Endothelial cell of umbilical vein (primary cell): ENCODE results near the gene REC8. TPM values are rescaled to one million over a fixed set of nuclear protein-coding genes. Genes with fewer than 3 reads are reported as not detected.

ENCODE experiments used
- BruUV-seq: library from RNA; stranded (reverse); fragments of 400-500 nt; replicated peaks from 2 replicates; lab custom pipeline; 2021; lab: Mats Ljungman, UMichigan
- CTCF ChIA-PET: fragments of 300-600, 350-600 bp; sonication (Branson Sonifier 250); formaldehyde crosslinking; loops from one replicate; lab custom pipeline; 2021; ENCODE audit warnings: antibody characterized with exemption, inconsistent platforms; lab: Charles Lee
- POLR2A ChIA-PET: fragments of 300-600, 350-600 bp; sonication (Branson Sonifier 250); formaldehyde crosslinking; loops from one replicate; lab custom pipeline; 2021; ENCODE audit warnings: antibody characterized with exemption, inconsistent platforms; lab: Charles Lee
- DNase-seq: peaks from one replicate; pipeline ENCODE4 v3.0.0-alpha.2; 2011; ENCODE audit warnings: low read depth, low spot score
- FAIRE-seq: peaks from 2 replicates; lab custom pipeline; 2011; peaks lifted over from hg19 to GRCh38; lab: Jason Lieb, UNC
- H2AFZ ChIP-seq: 2 replicates; pipeline ENCODE4 v1.6.0; 2012; ENCODE audit warnings: low read depth, low read length, control low read depth, inconsistent platforms
- H3K27ac ChIP-seq: 2 replicates; pipeline ENCODE4 v1.5.1; 2011; ENCODE audit warnings: low read depth, mild to moderate bottlenecking, control low read depth, low read length, moderate library complexity; ENCODE audit not compliant: insufficient read depth
- H3K27me3 ChIP-seq, 2 experiments: 2 replicates each; pipeline versions ENCODE4 v1.6.0 to v1.6.1; 2011; ENCODE audit warnings: low read length in 2 of 2, mixed read lengths in 1 of 2; ENCODE audit not compliant: control insufficient read depth in 2 of 2, insufficient read depth in 2 of 2
- H3K36me3 ChIP-seq, 2 experiments: 2 replicates in 1 of 2; 3 replicates in 1 of 2; pipeline ENCODE4 v1.5.1; 2011; ENCODE audit warnings: low read length in 2 of 2, mild to moderate bottlenecking in 1 of 2, moderate library complexity in 1 of 2; ENCODE audit not compliant: control insufficient read depth in 2 of 2, insufficient read depth in 2 of 2; ENCODE audit errors: extremely low read depth in 1 of 2
- H3K4me1 ChIP-seq: 3 replicates; pipeline ENCODE4 v1.5.1; 2011; ENCODE audit warnings: mild to moderate bottlenecking, low read length; ENCODE audit not compliant: control insufficient read depth, insufficient read depth; ENCODE audit errors: extremely low read depth
- H3K4me2 ChIP-seq: 2 replicates; pipeline ENCODE4 v1.6.1; 2011; ENCODE audit warnings: low read length, control low read depth, mixed read lengths; ENCODE audit not compliant: insufficient read depth
- H3K4me3 ChIP-seq, 3 experiments: fragments of 200-600 bp in 1 of 3; sonication (generic), shearing (Covaris generic) in 1 of 3; replicated peaks in 1 of 3; 2 replicates each; pipeline ENCODE4 v1.5.1; 2011 to 2016; ENCODE audit warnings: control low read depth in 3 of 3, low read length in 3 of 3, mild to moderate bottlenecking in 2 of 3, inconsistent platforms in 1 of 3, low read depth in 1 of 3, moderate library complexity in 1 of 3; ENCODE audit not compliant: insufficient read depth in 1 of 3
- H3K79me2 ChIP-seq: 2 replicates; pipeline ENCODE4 v1.6.0; 2012; ENCODE audit warnings: low read length, inconsistent platforms; ENCODE audit not compliant: control insufficient read depth, insufficient read depth
- H3K9ac ChIP-seq: replicated peaks from 2 replicates; pipeline ENCODE3; 2011; ENCODE audit warnings: low read length, control low read depth; ENCODE audit not compliant: insufficient read depth; ENCODE audit errors: extremely low read depth
- H3K9me1 ChIP-seq: replicated peaks from 3 replicates; pipeline ENCODE4 v1.6.0; 2011; ENCODE audit warnings: mild to moderate bottlenecking, low read length; ENCODE audit not compliant: control insufficient read depth, insufficient read depth; ENCODE audit errors: extremely low read depth
- H3K9me3 ChIP-seq: replicated peaks from 2 replicates; pipeline ENCODE4 v1.5.1; 2012; ENCODE audit warnings: low read length, inconsistent platforms; ENCODE audit not compliant: control insufficient read depth, insufficient read depth
- H4K20me1 ChIP-seq: replicated peaks from 2 replicates; pipeline ENCODE3; 2011; ENCODE audit warnings: mild to moderate bottlenecking, low read length; ENCODE audit not compliant: control insufficient read depth, insufficient read depth; ENCODE audit errors: extremely low read depth
- EZH2 ChIP-seq: IDR thresholded peaks from 2 replicates; pipeline ENCODE4 v1.6.1; 2012; ENCODE audit warnings: borderline replicate concordance, low read depth, mild to moderate bottlenecking, moderate library complexity, low read length, inconsistent platforms; ENCODE audit not compliant: severe bottlenecking
- FOS ChIP-seq: IDR thresholded peaks from 2 replicates; pipeline ENCODE4 v1.6.1; 2011; ENCODE audit warnings: mild to moderate bottlenecking, low read length, moderate library complexity, borderline replicate concordance; ENCODE audit not compliant: insufficient read depth
- GATA2 ChIP-seq: IDR thresholded peaks from 2 replicates; pipeline ENCODE4 v1.7.0; 2011; ENCODE audit warnings: low read depth, mild to moderate bottlenecking, moderate library complexity, mixed read lengths, low read length; ENCODE audit not compliant: insufficient read length, insufficient read depth
- JUN ChIP-seq: IDR thresholded peaks from 2 replicates; pipeline ENCODE4 v1.6.1; 2011; ENCODE audit warnings: borderline replicate concordance, low read depth; ENCODE audit not compliant: insufficient read length, insufficient read depth
- MYC ChIP-seq: IDR thresholded peaks from one replicate; pipeline ENCODE4 v1.6.1; 2011; ENCODE audit warnings: mild to moderate bottlenecking, low read depth, low read length
- POLR2A ChIP-seq: IDR thresholded peaks from 2 replicates; pipeline ENCODE4 v1.6.1; 2012; ENCODE audit warnings: low read depth, mild to moderate bottlenecking, control low read depth, low read length
- POLR2AphosphoS5 ChIP-seq: IDR thresholded peaks from 2 replicates; pipeline ENCODE4 v1.6.1; 2012; ENCODE audit warnings: low read depth, mild to moderate bottlenecking, control low read depth, low read length, moderate library complexity; ENCODE audit not compliant: insufficient read depth
- dilution Hi-C: fragments of 300-500 bp; cut with MboI; formaldehyde crosslinking; loops from one replicate; pipeline ENCODE4 v1.15.0; 2019; ENCODE audit warnings: low sequenced_read_pairs; ENCODE audit not compliant: extremely low pct_ligation_motif_present
- intact Hi-C: fragments of 100-400 bp; cut with micrococcal nuclease; formaldehyde crosslinking; loops from one replicate; pipeline ENCODE4 v1.10.0; 2022
- polyA plus RNA-seq, 4 experiments: library from polyadenylated mRNA; depleted of rRNA in 3 of 4; stranded (reverse) in 3 of 4; unstranded in 1 of 4; fragments of >200 nt; gene quantifications; 2 replicates each; pipeline versions ENCODE4 v1.2.1 to v1.2.3, GENCODE V29; 2011 to 2012; ENCODE audit warnings: missing spikeins in 1 of 4
- total RNA-seq: library from RNA; stranded (reverse); gene quantifications from 2 replicates; pipeline ENCODE4 v1.2.3, GENCODE V29; 2021
- TF ChIP-seq, protein P1 (sequence below): IDR thresholded peaks from 2 replicates; pipeline ENCODE4 v1.6.1; 2011; ENCODE audit not compliant: insufficient read depth, insufficient read length
- TF ChIP-seq, protein P2 (sequence below), 2 donors: IDR thresholded peaks; 1 replicate in 1 of 2; 2 replicates in 1 of 2; pipeline ENCODE4 v1.5.1; 2011; ENCODE audit warnings: low read length in 2 of 2, mild to moderate bottlenecking in 2 of 2, moderate library complexity in 2 of 2, control low read depth in 1 of 2, inconsistent platforms in 1 of 2, low read depth in 1 of 2; ENCODE audit not compliant: insufficient read depth in 1 of 2; ENCODE audit errors: extremely low read depth in 1 of 2

Gene REC8
- total and polyA plus RNA-seq, 2 donors (not counting 3 experiments of a cell fraction or from before 2014, with no cell fraction given), result 12.5 to 33.6 TPM

DNA sequence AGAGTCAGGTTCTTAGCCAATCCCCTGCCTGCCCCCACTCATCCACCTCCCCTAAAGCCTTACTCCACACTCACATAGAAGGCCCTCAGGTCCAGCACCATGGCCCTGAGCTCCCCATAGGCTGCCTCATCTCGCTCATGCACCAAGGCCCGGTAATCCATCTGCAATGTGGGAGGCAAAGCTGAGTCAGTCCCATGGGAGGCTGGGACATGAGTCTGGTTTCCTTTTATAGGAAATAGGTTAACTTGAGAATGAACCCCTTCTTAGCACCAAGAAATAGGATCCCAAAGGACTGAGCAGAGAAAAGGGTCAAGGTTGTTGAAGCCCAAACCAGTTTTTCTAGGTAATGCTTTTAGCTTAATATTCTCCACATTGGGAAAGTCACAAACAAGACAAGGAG lies 28.4 kb upstream of the REC8 start:
- no peak for DNase-seq
- no TSS peak for BruUV-seq

DNA sequence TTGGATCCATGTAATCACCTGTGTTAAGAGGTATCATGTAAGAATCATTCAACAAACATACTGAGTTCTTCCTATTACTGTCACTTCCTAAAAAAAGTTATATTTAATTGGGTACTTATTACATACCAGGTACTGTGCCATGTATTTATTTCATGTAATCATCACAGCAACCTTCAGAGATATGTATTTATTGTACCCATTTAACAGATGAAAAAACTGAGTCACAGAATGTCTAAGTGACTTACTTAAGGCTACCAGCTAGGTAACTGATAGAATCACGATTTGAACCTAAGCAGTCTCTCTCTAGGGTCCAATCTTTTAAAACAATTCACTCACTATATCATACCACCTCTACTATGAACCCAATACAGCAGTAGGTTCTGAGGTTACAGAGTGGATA lies 27.4 kb upstream of the REC8 start:
- Histone ChIP-seq H3K4me1 (peaks cover 23% of the 10 kb centered on the region), H4K20me1 (no peaks in the 10 kb centered on the region), H3K79me2 (peaks cover 32% of the 10 kb centered on the region), H3K9me1 (no peaks in the 10 kb centered on the region), H3K27me3 (no peaks in the 10 kb centered on the region), H3K9me3 (no peaks in the 10 kb centered on the region), H3K4me3 (no peak overlapping the region), H3K27ac (no peak overlapping the region), H3K4me2 (no peak overlapping the region), H3K36me3 (peaks cover 0 to 7% of the 10 kb centered on the region in 2 experiments), H3K9ac (no peak overlapping the region), H2AFZ (no peak overlapping the region)
- CTCF ChIA-PET, result interaction anchor here (1.6 kb wide), 1 partner anchor 16 kb away, joined by 9 read pairs; the partner anchor contains the start of gene IRF9
- dilution Hi-C loops (no loop called here), intact Hi-C loops (no loop called here)
- DNase-seq, result no peak
- BruUV-seq, result no TSS peak
- TF ChIP-seq GATA2, result no peak
- TF ChIP-seq EZH2, result no peak
- TF ChIP-seq, protein P1, sequence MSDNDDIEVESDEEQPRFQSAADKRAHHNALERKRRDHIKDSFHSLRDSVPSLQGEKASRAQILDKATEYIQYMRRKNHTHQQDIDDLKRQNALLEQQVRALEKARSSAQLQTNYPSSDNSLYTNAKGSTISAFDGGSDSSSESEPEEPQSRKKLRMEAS, result no peak
- no peak for TF ChIP-seq POLR2A
- TF ChIP-seq POLR2AphosphoS5, result no peak
- TF ChIP-seq FOS, result no peak
- TF ChIP-seq, protein P2, sequence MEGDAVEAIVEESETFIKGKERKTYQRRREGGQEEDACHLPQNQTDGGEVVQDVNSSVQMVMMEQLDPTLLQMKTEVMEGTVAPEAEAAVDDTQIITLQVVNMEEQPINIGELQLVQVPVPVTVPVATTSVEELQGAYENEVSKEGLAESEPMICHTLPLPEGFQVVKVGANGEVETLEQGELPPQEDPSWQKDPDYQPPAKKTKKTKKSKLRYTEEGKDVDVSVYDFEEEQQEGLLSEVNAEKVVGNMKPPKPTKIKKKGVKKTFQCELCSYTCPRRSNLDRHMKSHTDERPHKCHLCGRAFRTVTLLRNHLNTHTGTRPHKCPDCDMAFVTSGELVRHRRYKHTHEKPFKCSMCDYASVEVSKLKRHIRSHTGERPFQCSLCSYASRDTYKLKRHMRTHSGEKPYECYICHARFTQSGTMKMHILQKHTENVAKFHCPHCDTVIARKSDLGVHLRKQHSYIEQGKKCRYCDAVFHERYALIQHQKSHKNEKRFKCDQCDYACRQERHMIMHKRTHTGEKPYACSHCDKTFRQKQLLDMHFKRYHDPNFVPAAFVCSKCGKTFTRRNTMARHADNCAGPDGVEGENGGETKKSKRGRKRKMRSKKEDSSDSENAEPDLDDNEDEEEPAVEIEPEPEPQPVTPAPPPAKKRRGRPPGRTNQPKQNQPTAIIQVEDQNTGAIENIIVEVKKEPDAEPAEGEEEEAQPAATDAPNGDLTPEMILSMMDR (IDR thresholded peaks at IDR 0.05; ENCODE audit: extremely low read depth in 1 of 2, insufficient read depth in 1 of 2, low read depth in 1 of 2, low read length in 2 of 2), result no peak
- TF ChIP-seq JUN, result no peak
- no peak for TF ChIP-seq MYC
- no peak for FAIRE-seq
- POLR2A ChIA-PET, result no interaction called here

More for the DNA sequence above, 28.4 kb upstream of the REC8 start:
- Histone ChIP-seq H3K9ac (no peak overlapping the region), H4K20me1 (no peaks in the 10 kb centered on the region), H3K4me1 (peaks cover 24% of the 10 kb centered on the region), H3K27ac (no peak overlapping the region), H2AFZ (no peak overlapping the region), H3K27me3 (no peaks in the 10 kb centered on the region), H3K79me2 (peaks cover 35% of the 10 kb centered on the region), H3K36me3 (peaks cover 2 to 15% of the 10 kb centered on the region in 2 experiments), H3K4me2 (no peak overlapping the region), H3K9me3 (no peaks in the 10 kb centered on the region), H3K9me1 (no peaks in the 10 kb centered on the region), H3K4me3 (no peak overlapping the region)
- ChIA-PET POLR2A (no interaction called here), CTCF (interaction anchor here (1.0 to 1.6 kb wide), 2 partner anchors 17 to 153 kb away, joined by 3 to 9 read pairs; partner anchors contain the start of gene IRF9)
- TF ChIP-seq, protein P1, result no peak
- intact Hi-C loops, result no loop called here
- dilution Hi-C loops, result no loop called here
- no peak for FAIRE-seq
